Measurements from ENCODE around the gene NXPE1. TPM values are rescaled to one million over a fixed set of nuclear protein-coding genes. Genes with fewer than 3 reads are reported as not detected.

The NXPE1 gene
- total RNA-seq, 4 donors from 2014 or later: 144 to 449 (median 370) TPM

DNA sequence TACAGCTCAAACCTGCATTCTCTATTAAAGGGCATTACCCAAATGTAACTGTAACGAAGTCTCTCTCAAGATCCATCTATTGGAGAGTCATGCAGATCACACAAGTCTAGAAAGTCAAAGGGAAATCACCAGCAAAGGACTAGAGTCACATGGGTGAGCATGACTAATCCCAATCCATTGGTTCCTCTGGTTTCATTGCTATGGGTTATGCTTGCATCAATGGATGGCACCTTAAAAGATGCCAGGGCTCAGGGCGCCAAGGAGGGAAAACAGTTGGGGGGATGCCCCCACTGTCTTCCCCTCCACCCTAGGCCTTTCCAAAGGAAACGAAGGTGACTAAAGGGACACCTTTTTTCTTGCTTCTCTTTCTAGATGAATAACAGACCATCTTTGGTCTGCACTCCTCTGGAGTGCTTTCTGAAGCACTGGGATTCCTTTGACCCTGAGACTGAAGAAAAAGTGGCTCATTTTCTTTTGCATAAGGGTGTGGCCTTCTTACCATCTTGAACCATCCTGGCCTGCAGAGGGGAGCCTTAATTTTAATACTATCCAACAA, 27.8 kb upstream of the NXPE1 start:
- Histone ChIP-seq H3K4me1 (no peaks in the 10 kb centered on the region), H3K9me3 (peaks cover 22 to 28% of the 10 kb centered on the region in 2 donors), H3K27me3 (no peaks in the 10 kb centered on the region), H3K36me3 (peaks cover 0 to 41% (median 12%) of the 10 kb centered on the region in 4 donors), H3K4me3 (no peak overlapping the region), H3K27ac (no peak overlapping the region)
- 79 to 82% methylated on average over 3 of the region's 3 CpGs for WGBS, 2 donors (ENCODE audit: low coverage in 1 of 2)
- TF ChIP-seq POLR2A (IDR thresholded peaks at IDR 0.05) (no peak), POLR2AphosphoS5 (IDR thresholded peaks at IDR 0.05) (peak in 1 of 3 donors; percentile 28)
- intact Hi-C loops (cut with DNase I; ENCODE audit: low total_unique reads) (no loop called here), in situ Hi-C loops (cut with MboI; ENCODE audit: low pct_ligation_motif_present in 1 of 4, low pct_unique_long_range_greater_than_20kb in 1 of 4, low sequenced_read_pairs in 3 of 4) (loop anchor here in 2 of 4 donors (25.0 kb wide), 1 partner anchor 250 kb away; no protein-coding TSS in a partner anchor)
- DNase-seq: no peak

DNA sequence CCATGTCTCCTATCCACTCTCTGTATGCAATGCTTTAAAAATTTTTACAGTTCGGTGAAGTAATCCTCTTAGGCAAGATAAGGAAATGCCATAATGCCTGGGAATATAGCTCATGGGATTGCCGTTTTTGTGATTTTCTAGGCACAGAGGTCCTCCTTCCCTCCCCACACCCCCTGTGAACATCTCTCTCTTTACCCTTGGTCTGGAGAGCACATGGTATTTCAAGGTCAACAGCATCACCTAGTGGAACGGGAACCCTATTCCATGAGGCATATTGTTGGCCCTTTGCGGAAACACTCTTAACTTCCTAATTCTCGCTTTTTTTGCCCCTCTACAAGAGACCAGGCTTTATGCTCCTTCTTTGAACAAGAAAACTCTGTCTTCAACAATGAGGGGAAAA, 27.1 kb upstream of the NXPE1 start:
- peaks cover 22 to 28% of the 10 kb centered on the region in 2 donors for H3K9me3 ChIP-seq
- H3K36me3 ChIP-seq: peaks cover 0 to 41% (median 12%) of the 10 kb centered on the region in 4 donors
- DNase-seq: no peak
- H3K27ac ChIP-seq: no peak overlapping the region
- TF ChIP-seq POLR2AphosphoS5 (IDR thresholded peaks at IDR 0.05): peak in 1 of 3 donors; percentile 5
- no peak for TF ChIP-seq EP300 (IDR thresholded peaks at IDR 0.05; ENCODE audit: low read depth)
- TF ChIP-seq POLR2A (IDR thresholded peaks at IDR 0.05): no peak
- TF ChIP-seq, protein P1, sequence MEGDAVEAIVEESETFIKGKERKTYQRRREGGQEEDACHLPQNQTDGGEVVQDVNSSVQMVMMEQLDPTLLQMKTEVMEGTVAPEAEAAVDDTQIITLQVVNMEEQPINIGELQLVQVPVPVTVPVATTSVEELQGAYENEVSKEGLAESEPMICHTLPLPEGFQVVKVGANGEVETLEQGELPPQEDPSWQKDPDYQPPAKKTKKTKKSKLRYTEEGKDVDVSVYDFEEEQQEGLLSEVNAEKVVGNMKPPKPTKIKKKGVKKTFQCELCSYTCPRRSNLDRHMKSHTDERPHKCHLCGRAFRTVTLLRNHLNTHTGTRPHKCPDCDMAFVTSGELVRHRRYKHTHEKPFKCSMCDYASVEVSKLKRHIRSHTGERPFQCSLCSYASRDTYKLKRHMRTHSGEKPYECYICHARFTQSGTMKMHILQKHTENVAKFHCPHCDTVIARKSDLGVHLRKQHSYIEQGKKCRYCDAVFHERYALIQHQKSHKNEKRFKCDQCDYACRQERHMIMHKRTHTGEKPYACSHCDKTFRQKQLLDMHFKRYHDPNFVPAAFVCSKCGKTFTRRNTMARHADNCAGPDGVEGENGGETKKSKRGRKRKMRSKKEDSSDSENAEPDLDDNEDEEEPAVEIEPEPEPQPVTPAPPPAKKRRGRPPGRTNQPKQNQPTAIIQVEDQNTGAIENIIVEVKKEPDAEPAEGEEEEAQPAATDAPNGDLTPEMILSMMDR (IDR thresholded peaks at IDR 0.05): no peak
- 90 to 92% methylated on average over 2 to 5 of the region's 5 CpGs for WGBS, 2 donors (ENCODE audit: low coverage in 1 of 2)
- H3K27me3 ChIP-seq: no peaks in the 10 kb centered on the region
- in situ Hi-C loops (cut with MboI; ENCODE audit: low pct_ligation_motif_present in 1 of 4, low pct_unique_long_range_greater_than_20kb in 1 of 4, low sequenced_read_pairs in 3 of 4) (loop anchor here in 2 of 4 donors (25.0 kb wide), 1 partner anchor 249 kb away; no protein-coding TSS in a partner anchor), intact Hi-C loops (cut with DNase I; ENCODE audit: low total_unique reads) (no loop called here)
- no peak overlapping the region for H3K4me3 ChIP-seq
- no peaks in the 10 kb centered on the region for H3K4me1 ChIP-seq

- Histone ChIP-seq H3K27ac (no peak overlapping the region), H3K4me3 (no peak overlapping the region), H3K4me1 (no peaks in the 10 kb centered on the region), H3K27me3 (no peaks in the 10 kb centered on the region), H3K9me3 (no peaks in the 10 kb centered on the region), H3K36me3 (peaks cover 0 to 11% (median 0%) of the 10 kb centered on the region in 4 donors)
- in situ Hi-C loops (cut with MboI; ENCODE audit: low pct_ligation_motif_present in 1 of 4, low pct_unique_long_range_greater_than_20kb in 1 of 4, low sequenced_read_pairs in 3 of 4): loop anchor here in 1 of 4 donors (25.0 kb wide), 1 partner anchor 91 kb away; no protein-coding TSS in a partner anchor
- no peak for DNase-seq
- TF ChIP-seq POLR2AphosphoS5 (IDR thresholded peaks at IDR 0.05) (no peak), EP300 (IDR thresholded peaks at IDR 0.05; ENCODE audit: low read depth) (no peak), POLR2A (IDR thresholded peaks at IDR 0.05) (no peak)
- TF ChIP-seq, protein P1 (IDR thresholded peaks at IDR 0.05): no peak
- WGBS, 2 donors (ENCODE audit: low coverage in 1 of 2): 86% methylated on average over 1 of the region's 1 CpG; no CpG with 5 or more reads in 1 of the 2 donors
- intact Hi-C loops (cut with DNase I; ENCODE audit: low total_unique reads): no loop called here
Observed at GRCh38 chr11:114571712-114572111, 12.0 kb upstream of the NXPE1 start.

DNA sequence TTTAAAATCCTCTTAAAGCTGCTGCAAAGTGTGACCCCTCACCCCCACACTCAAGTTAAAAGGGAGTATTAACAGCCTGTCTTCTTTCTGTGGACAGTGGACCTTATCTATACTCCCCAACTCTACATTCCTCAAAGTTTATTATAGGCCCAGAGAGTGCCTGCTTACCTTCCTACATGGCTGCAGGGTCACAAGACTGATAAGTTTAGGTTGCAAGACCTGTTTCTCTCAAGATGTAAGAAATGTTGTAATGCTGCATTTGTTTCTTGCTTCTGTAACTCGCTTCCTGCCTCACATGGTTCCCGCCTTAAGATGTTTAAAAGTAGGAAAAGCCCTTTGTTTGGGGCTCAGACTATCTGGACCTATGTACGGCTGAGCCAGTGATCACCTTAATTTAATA, 10.1 kb upstream of the NXPE1 start:
- Histone ChIP-seq H3K27me3 (no peaks in the 10 kb centered on the region), H3K4me1 (peaks cover 0 to under 1% (median 0%) of the 10 kb centered on the region in 4 donors), H3K9me3 (no peaks in the 10 kb centered on the region), H3K27ac (no peak overlapping the region), H3K4me3 (no peak overlapping the region), H3K36me3 (peaks cover 0 to 11% (median 0%) of the 10 kb centered on the region in 4 donors)
- in situ Hi-C loops (cut with MboI; ENCODE audit: low pct_ligation_motif_present in 1 of 4, low pct_unique_long_range_greater_than_20kb in 1 of 4, low sequenced_read_pairs in 3 of 4) (loop anchor here in 1 of 4 donors (25.0 kb wide), 1 partner anchor 92 kb away; no protein-coding TSS in a partner anchor), intact Hi-C loops (cut with DNase I; ENCODE audit: low total_unique reads) (no loop called here)
- TF ChIP-seq EP300 (IDR thresholded peaks at IDR 0.05; ENCODE audit: low read depth): no peak
- TF ChIP-seq POLR2A (IDR thresholded peaks at IDR 0.05): no peak
- TF ChIP-seq, protein P1 (IDR thresholded peaks at IDR 0.05): no peak
- no peak for TF ChIP-seq POLR2AphosphoS5 (IDR thresholded peaks at IDR 0.05)
- no peak for DNase-seq
- 86 to 100% methylated on average over 1 to 3 of the region's 3 CpGs for WGBS, 2 donors (ENCODE audit: low coverage in 1 of 2)

Measured in transverse colon (tissue), 4 donors.